PC-3 (cell line): ENCODE results near the gene METTL3. TPM values are rescaled to one million over a fixed set of nuclear protein-coding genes. Genes with fewer than 3 reads are reported as not detected.

Source experiments
- ATAC-seq: fragments of 200-7000 bp; cut with Tn5 transposase; 2 replicates; pipeline ENCODE4 v1.9.1; 2020; ENCODE audit warnings: mild to moderate bottlenecking, moderate library complexity
- BruUV-seq: library from RNA; stranded (reverse); fragments of 400-500 nt; replicated peaks from 2 replicates; lab custom pipeline; 2021; lab: Mats Ljungman, UMichigan
- CTCF ChIA-PET: fragments of 300-600 bp; sonication (Branson Sonifier 250); formaldehyde crosslinking; loops from one replicate; lab custom pipeline; 2022; ENCODE audit warnings: antibody characterized with exemption; lab: Charles Lee
- POLR2A ChIA-PET: fragments of 300-600 bp; sonication (Branson Sonifier 250); formaldehyde crosslinking; loops from one replicate; lab custom pipeline; 2022; ENCODE audit warnings: antibody characterized with exemption; ENCODE audit not compliant: unreplicated experiment; lab: Charles Lee
- DNase-seq: peaks from one replicate; pipeline ENCODE4 v3.0.0-alpha.2; 2015
- H2AFZ ChIP-seq: fragments of 300-600 bp; sonication (generic); 2 replicates; pipeline ENCODE4 v1.6.0; 2016; ENCODE audit warnings: antibody characterized with exemption, low read length
- H3F3A ChIP-seq: fragments of 300-600 bp; sonication (generic); one replicate; pipeline ENCODE4 v1.6.0; 2017; ENCODE audit warnings: antibody characterized with exemption, low read length, control low read depth, mild to moderate bottlenecking; ENCODE audit not compliant: unreplicated experiment
- H3K27ac ChIP-seq: fragments of 300-600 bp; sonication (generic); 2 replicates; pipeline ENCODE4 v1.5.1; 2016; ENCODE audit warnings: mild to moderate bottlenecking, low read length
- H3K27me3 ChIP-seq: fragments of 300-600 bp; sonication (generic); 2 replicates; pipeline ENCODE4 v1.6.1; 2016; ENCODE audit warnings: low read length, mixed read lengths
- H3K36me3 ChIP-seq: fragments of 300-600 bp; sonication (generic); 2 replicates; pipeline ENCODE4 v1.6.1; 2016; ENCODE audit warnings: low read depth, mixed run types, low read length, mixed read lengths
- H3K4me1 ChIP-seq: fragments of 300-600 bp; sonication (generic); 2 replicates; pipeline ENCODE4 v1.5.1; 2016; ENCODE audit warnings: low read length; ENCODE audit not compliant: insufficient read depth
- H3K4me2 ChIP-seq: fragments of 300-600 bp; sonication (generic); 2 replicates; pipeline ENCODE4 v1.6.0; 2016; ENCODE audit warnings: low read length
- H3K4me3 ChIP-seq: fragments of 300-600 bp; sonication (generic); 2 replicates; pipeline ENCODE4 v1.5.1; 2016; ENCODE audit warnings: mild to moderate bottlenecking, low read length, mixed read lengths
- H3K79me2 ChIP-seq: fragments of 300-600 bp; sonication (generic); 2 replicates; pipeline ENCODE4 v1.6.1; 2017; ENCODE audit warnings: low read length, mixed read lengths
- H3K9ac ChIP-seq: fragments of 300-600 bp; sonication (generic); 2 replicates; pipeline ENCODE4 v1.6.0; 2016; ENCODE audit warnings: mild to moderate bottlenecking, low read length
- H3K9me2 ChIP-seq: fragments of 300-600 bp; sonication (generic); replicated peaks from 2 replicates; pipeline ENCODE4 v1.6.1; 2016; ENCODE audit warnings: mixed run types, low read length, mixed read lengths
- H3K9me3 ChIP-seq: fragments of 300-600 bp; sonication (generic); 2 replicates; pipeline ENCODE4 v1.6.1; 2016; ENCODE audit warnings: low read length, mixed read lengths
- H4K20me1 ChIP-seq: fragments of 300-600 bp; sonication (generic); 2 replicates; pipeline ENCODE4 v1.6.1; 2016; ENCODE audit warnings: low read length, mixed read lengths
- CTCF ChIP-seq: fragments of 300-600 bp; sonication (generic); conservative IDR thresholded peaks from 2 replicates; pipeline ENCODE4 v1.5.1; 2017; ENCODE audit warnings: antibody characterized with exemption, low read depth, mild to moderate bottlenecking, low read length
- EZH2 ChIP-seq: fragments of 300-600 bp; sonication (generic); IDR thresholded peaks from one replicate; pipeline ENCODE4 v1.6.1; 2017; ENCODE audit warnings: antibody characterized with exemption, mild to moderate bottlenecking, low read length; ENCODE audit not compliant: unreplicated experiment
- EZH2phosphoT487 ChIP-seq: fragments of 300-600 bp; sonication (generic); IDR thresholded peaks from 2 replicates; pipeline ENCODE4 v1.6.1; 2018; ENCODE audit warnings: mild to moderate bottlenecking, antibody characterized with exemption, low read length, borderline replicate concordance
- intact Hi-C: fragments of 100-400 bp; cut with micrococcal nuclease; formaldehyde crosslinking; loops from 2 replicates; pipeline ENCODE4 v1.9.0; 2023
- total RNA-seq: library from RNA; depleted of rRNA; stranded (reverse); fragments of >200 nt; gene quantifications from 2 replicates; pipeline ENCODE4 v1.2.3, GENCODE V29; 2014

Gene METTL3
- total RNA-seq, 1 experiment from 2014 or later = 57.1 TPM

DNA sequence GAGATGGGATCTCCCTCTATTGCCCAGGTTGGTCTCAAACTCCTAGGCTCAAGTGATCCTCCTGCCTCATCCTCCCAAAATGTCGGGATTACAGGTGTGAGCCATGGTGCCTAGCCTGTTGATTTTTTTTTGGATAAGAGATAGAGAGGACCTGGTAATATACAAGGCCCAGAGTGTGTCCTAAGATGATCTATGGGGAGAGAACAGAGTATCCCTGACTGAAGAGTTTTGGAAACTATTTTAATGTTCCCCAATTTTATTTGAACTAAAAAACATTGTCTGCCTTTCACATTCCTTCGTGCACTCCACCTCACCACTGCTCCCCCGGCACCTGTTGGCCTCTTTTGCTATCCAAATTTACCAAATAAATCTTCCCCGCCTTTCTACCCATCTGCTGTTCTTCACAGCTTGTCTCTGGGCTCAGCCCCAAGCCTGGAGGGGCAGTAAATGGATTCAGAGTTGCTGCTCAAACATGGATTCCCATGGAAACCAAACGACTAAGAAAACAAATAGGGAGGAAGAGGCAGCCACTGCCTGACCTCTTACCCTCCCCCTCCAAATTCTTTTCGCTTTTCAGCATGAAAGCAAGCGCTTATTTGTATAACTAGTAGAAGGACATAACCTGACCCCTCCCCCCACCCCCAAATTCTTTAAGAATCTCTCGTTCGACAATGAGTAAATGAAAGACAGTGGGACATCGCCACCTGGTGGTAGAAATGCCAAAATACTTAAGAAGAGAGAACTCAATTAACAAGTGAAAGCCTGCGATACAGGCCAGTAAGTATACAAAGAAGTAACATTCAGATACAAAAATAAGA, 46.2 kb upstream of the METTL3 start:
- ChIA-PET POLR2A (interaction anchor here (0.6 kb wide), 1 partner anchor 59 kb away, joined by 3 read pairs; no protein-coding TSS in a partner anchor), CTCF (interaction anchor here (0.8 to 1.9 kb wide), 2 partner anchors 46 to 59 kb away, joined by 14 to 19 read pairs; partner anchors contain the start of gene METTL3)
- peak; percentile 85 for ATAC-seq
- Histone ChIP-seq H2AFZ (peak overlapping the region; percentile 84), H3K79me2 (no peaks in the 10 kb centered on the region), H3F3A (no peaks in the 10 kb centered on the region), H3K9me3 (no peaks in the 10 kb centered on the region), H3K36me3 (no peaks in the 10 kb centered on the region), H3K9ac (no peak overlapping the region), H3K4me3 (peak overlapping the region; percentile 56), H3K27ac (no peak overlapping the region), H3K27me3 (no peaks in the 10 kb centered on the region), H3K9me2 (no peaks in the 10 kb centered on the region), H3K4me2 (peak overlapping the region; percentile 86), H3K4me1 (peaks cover 4% of the 10 kb centered on the region; the same call in 1 of the 2 replicates), H4K20me1 (no peaks in the 10 kb centered on the region)
- TF ChIP-seq EZH2phosphoT487 = no peak
- TF ChIP-seq CTCF = peak; percentile 92
- intact Hi-C loops = loop anchor here (1.0 to 5.0 kb wide), 5 partner anchors 31 to 101 kb away; partner anchors contain the start of genes CHD8, METTL3, SALL2 and TOX4
- no TSS peak for BruUV-seq
- DNase-seq = peak; percentile 96

- Histone ChIP-seq H3K27ac (no peak overlapping the region), H3K36me3 (no peaks in the 10 kb centered on the region), H3K9ac (no peak overlapping the region), H3K4me2 (no peak overlapping the region), H3K4me1 (peaks cover 4% of the 10 kb centered on the region; the same call in 1 of the 2 replicates), H3K27me3 (no peaks in the 10 kb centered on the region), H3K4me3 (no peak overlapping the region), H3K9me2 (no peaks in the 10 kb centered on the region), H4K20me1 (no peaks in the 10 kb centered on the region), H2AFZ (peak overlapping the region; percentile 84; the same call in 1 of the 2 replicates), H3K79me2 (no peaks in the 10 kb centered on the region), H3K9me3 (no peaks in the 10 kb centered on the region), H3F3A (no peaks in the 10 kb centered on the region)
- ATAC-seq (no peak), DNase-seq (no peak)
- ChIA-PET POLR2A (interaction anchor here (0.6 kb wide), 1 partner anchor 58 kb away, joined by 3 read pairs; no protein-coding TSS in a partner anchor), CTCF (interaction anchor here (0.8 to 1.9 kb wide), 2 partner anchors 45 to 58 kb away, joined by 14 to 19 read pairs; partner anchors contain the start of gene METTL3)
- no TSS peak for BruUV-seq
- no peak for TF ChIP-seq CTCF
- no peak for TF ChIP-seq EZH2phosphoT487
- no peak for TF ChIP-seq EZH2
- intact Hi-C loops = loop anchor here (1.0 to 5.0 kb wide), 5 partner anchors 30 to 100 kb away; partner anchors contain the start of genes CHD8, METTL3, SALL2 and TOX4
Observed at GRCh38 chr14:21556378-21557083, 45.4 kb upstream of the METTL3 start.
